ENCODE measurements around the gene IRGQ.

GRCh38 chr19:43599635-43600295 lies 3.8 kb upstream of the IRGQ start:
- TF ChIP-seq GATA2 (IDR thresholded peaks at IDR 0.05; ENCODE audit: low read depth, low read length): no peak
- TF ChIP-seq GATA3 (IDR thresholded peaks at IDR 0.05; ENCODE audit: low read depth, low read length): no peak

Data from SH-SY5Y (cell line).